Skeletal muscle tissue (tissue), 4 donors: Measurements from ENCODE around the gene VANGL1. TPM values are rescaled to one million over a fixed set of nuclear protein-coding genes. Genes with fewer than 3 reads are reported as not detected.

Source experiments
- H3K27ac ChIP-seq: one replicate; pipeline ENCODE4 v1.7.0; 2013; ENCODE audit warnings: mild to moderate bottlenecking, low read depth, low read length, inconsistent platforms
- H3K27me3 ChIP-seq, 3 donors: one replicate each; pipeline ENCODE4 v1.7.0; 2013; ENCODE audit warnings: low read length in 3 of 3; ENCODE audit not compliant: control insufficient read depth in 3 of 3, insufficient read depth in 3 of 3
- H3K36me3 ChIP-seq, 3 donors: one replicate each; pipeline ENCODE4 v1.7.0; 2013; ENCODE audit warnings: low read length in 3 of 3; ENCODE audit not compliant: control insufficient read depth in 3 of 3, insufficient read depth in 3 of 3
- H3K4me1 ChIP-seq, 3 donors: one replicate each; pipeline ENCODE4 v1.7.0; 2013; ENCODE audit warnings: low read length in 3 of 3, mild to moderate bottlenecking in 3 of 3; ENCODE audit not compliant: control insufficient read depth in 3 of 3, insufficient read depth in 3 of 3
- H3K4me3 ChIP-seq, 3 donors: one replicate each; pipeline ENCODE4 v1.7.0; 2013; ENCODE audit warnings: low read length in 3 of 3
- H3K9ac ChIP-seq, 3 donors: one replicate each; pipeline ENCODE4 v1.7.0; 2013; ENCODE audit warnings: low read length in 3 of 3, mild to moderate bottlenecking in 3 of 3, moderate library complexity in 2 of 3, low read depth in 1 of 3
- H3K9me3 ChIP-seq, 3 donors: one replicate each; pipeline ENCODE4 v1.7.0; 2013; ENCODE audit warnings: low read length in 3 of 3; ENCODE audit not compliant: control insufficient read depth in 3 of 3
- total RNA-seq: library from RNA; depleted of rRNA; stranded (reverse); fragments of >200 nt; gene quantifications from one replicate; pipeline ENCODE4 v1.2.3, GENCODE V29; 2014
- donor health status: Osteomylitis.

VANGL1 gene
- total RNA-seq, 1 donor from 2014 or later = 4.2 TPM

GRCh38 chr1:115687744-115688143 lies 46.0 kb downstream of the VANGL1 start:
- H3K4me3 ChIP-seq = no peak overlapping the region
- peaks cover under 1 to 5% (median under 1%) of the 10 kb centered on the region in 3 donors for H3K4me1 ChIP-seq
- no peak overlapping the region for H3K9ac ChIP-seq
- H3K36me3 ChIP-seq = peaks cover 17 to 28% (median 21%) of the 10 kb centered on the region in 3 donors
- no peaks in the 10 kb centered on the region for H3K9me3 ChIP-seq
- no peaks in the 10 kb centered on the region for H3K27me3 ChIP-seq
- H3K27ac ChIP-seq = no peak overlapping the region

- Histone ChIP-seq H3K9me3 (no peaks in the 10 kb centered on the region), H3K4me1 (no peaks in the 10 kb centered on the region), H3K36me3 (peaks cover 7 to 16% (median 10%) of the 10 kb centered on the region in 3 donors), H3K27ac (no peak overlapping the region), H3K9ac (no peak overlapping the region), H3K27me3 (no peaks in the 10 kb centered on the region), H3K4me3 (no peak overlapping the region)
These were observed 49.2 kb downstream of the VANGL1 start for GRCh38 chr1:115690972-115691371.

GRCh38 chr1:115692224-115692623 lies 50.5 kb downstream of the VANGL1 start:
- H3K27me3 ChIP-seq = no peaks in the 10 kb centered on the region
- H3K9me3 ChIP-seq = no peaks in the 10 kb centered on the region
- no peak overlapping the region for H3K27ac ChIP-seq
- peaks cover 7 to 13% (median 10%) of the 10 kb centered on the region in 3 donors for H3K36me3 ChIP-seq
- no peak overlapping the region for H3K4me3 ChIP-seq
- no peaks in the 10 kb centered on the region for H3K4me1 ChIP-seq
- no peak overlapping the region for H3K9ac ChIP-seq

- Histone ChIP-seq H3K4me1 (no peaks in the 10 kb centered on the region), H3K36me3 (peaks cover 11 to 16% (median 13%) of the 10 kb centered on the region in 3 donors), H3K9me3 (no peaks in the 10 kb centered on the region), H3K9ac (no peak overlapping the region), H3K27me3 (no peaks in the 10 kb centered on the region), H3K4me3 (no peak overlapping the region), H3K27ac (no peak overlapping the region)
These were observed 53.0 kb downstream of the VANGL1 start for GRCh38 chr1:115694805-115695204.

GRCh38 chr1:115697619-115698018 lies 55.8 kb downstream of the VANGL1 start:
- no peak overlapping the region for H3K27ac ChIP-seq
- H3K9ac ChIP-seq = no peak overlapping the region
- H3K4me3 ChIP-seq = no peak overlapping the region
- no peaks in the 10 kb centered on the region for H3K9me3 ChIP-seq
- H3K36me3 ChIP-seq = peaks cover 7 to 20% (median 19%) of the 10 kb centered on the region in 3 donors
- H3K4me1 ChIP-seq = no peaks in the 10 kb centered on the region
- H3K27me3 ChIP-seq = no peaks in the 10 kb centered on the region

- Histone ChIP-seq H3K9ac (no peak overlapping the region), H3K4me1 (no peaks in the 10 kb centered on the region), H3K9me3 (no peaks in the 10 kb centered on the region), H3K4me3 (no peak overlapping the region), H3K36me3 (peaks cover 5 to 39% (median 27%) of the 10 kb centered on the region in 3 donors), H3K27ac (no peak overlapping the region), H3K27me3 (no peaks in the 10 kb centered on the region)
These were observed 59.3 kb downstream of the VANGL1 start for GRCh38 chr1:115701090-115701489.

- Histone ChIP-seq H3K27me3 (no peaks in the 10 kb centered on the region), H3K4me1 (no peaks in the 10 kb centered on the region), H3K4me3 (no peak overlapping the region), H3K36me3 (peaks cover 5 to 44% (median 33%) of the 10 kb centered on the region in 3 donors), H3K9ac (no peak overlapping the region), H3K27ac (no peak overlapping the region), H3K9me3 (no peaks in the 10 kb centered on the region)
These were observed 61.2 kb downstream of the VANGL1 start for GRCh38 chr1:115702959-115703358.

GRCh38 chr1:115705085-115705951 lies 63.5 kb downstream of the VANGL1 start:
- no peaks in the 10 kb centered on the region for H3K4me1 ChIP-seq
- H3K27ac ChIP-seq = no peak overlapping the region
- H3K36me3 ChIP-seq = peaks cover 5 to 39% (median 27%) of the 10 kb centered on the region in 3 donors
- H3K27me3 ChIP-seq = no peaks in the 10 kb centered on the region
- H3K4me3 ChIP-seq = no peak overlapping the region
- no peak overlapping the region for H3K9ac ChIP-seq
- no peaks in the 10 kb centered on the region for H3K9me3 ChIP-seq

GRCh38 chr1:115705963-115706362 lies 64.2 kb downstream of the VANGL1 start:
- Histone ChIP-seq H3K4me1 (no peaks in the 10 kb centered on the region), H3K9ac (no peak overlapping the region), H3K4me3 (no peak overlapping the region), H3K27me3 (no peaks in the 10 kb centered on the region), H3K27ac (no peak overlapping the region), H3K36me3 (peaks cover 1 to 36% (median 25%) of the 10 kb centered on the region in 3 donors), H3K9me3 (no peaks in the 10 kb centered on the region)

- H3K27me3 ChIP-seq = no peaks in the 10 kb centered on the region
- peaks cover 0 to 30% (median 19%) of the 10 kb centered on the region in 3 donors for H3K36me3 ChIP-seq
- H3K27ac ChIP-seq = no peak overlapping the region
- H3K4me1 ChIP-seq = no peaks in the 10 kb centered on the region
- no peak overlapping the region for H3K9ac ChIP-seq
- H3K4me3 ChIP-seq = no peak overlapping the region
- H3K9me3 ChIP-seq = no peaks in the 10 kb centered on the region
These were observed 65.0 kb downstream of the VANGL1 start for GRCh38 chr1:115706587-115707425.
